AG04449 (cell line): ENCODE data around the gene PLD1.
"Not testable (repeated sequence)": the region's sequence is repeated elsewhere in the genome, so short reads cannot be mapped to it uniquely, and the experiment has no call there.

Experiments used
- CTCF ChIA-PET: fragments of 350-600 bp; formaldehyde crosslinking; extraction: SDS; loops from one replicate; lab custom pipeline; 2021; ENCODE audit warnings: antibody characterized with exemption; lab: Yijun Ruan, JAX
- POLR2A ChIA-PET: fragments of 400-600, 350-600 bp; formaldehyde crosslinking; extraction: SDS; loops from one replicate; lab custom pipeline; 2020; ENCODE audit warnings: antibody characterized with exemption, inconsistent platforms; lab: Yijun Ruan, JAX
- DNase-seq: peaks from one replicate; pipeline ENCODE4 v3.0.0-alpha.2; 2010; ENCODE audit warnings: low read depth, low spot score
- H3K4me3 ChIP-seq: 2 replicates; pipeline ENCODE4 v1.5.1; 2011; ENCODE audit warnings: low read depth, mild to moderate bottlenecking, control low read depth, low read length
- TF ChIP-seq, protein P1 (sequence below): IDR thresholded peaks from one replicate; pipeline ENCODE4 v1.5.1; 2011; ENCODE audit warnings: mild to moderate bottlenecking, moderate library complexity, low read length, control low read depth, inconsistent platforms; ENCODE audit not compliant: insufficient read depth; ENCODE audit errors: missing control alignments

The PLD1 gene

DNA sequence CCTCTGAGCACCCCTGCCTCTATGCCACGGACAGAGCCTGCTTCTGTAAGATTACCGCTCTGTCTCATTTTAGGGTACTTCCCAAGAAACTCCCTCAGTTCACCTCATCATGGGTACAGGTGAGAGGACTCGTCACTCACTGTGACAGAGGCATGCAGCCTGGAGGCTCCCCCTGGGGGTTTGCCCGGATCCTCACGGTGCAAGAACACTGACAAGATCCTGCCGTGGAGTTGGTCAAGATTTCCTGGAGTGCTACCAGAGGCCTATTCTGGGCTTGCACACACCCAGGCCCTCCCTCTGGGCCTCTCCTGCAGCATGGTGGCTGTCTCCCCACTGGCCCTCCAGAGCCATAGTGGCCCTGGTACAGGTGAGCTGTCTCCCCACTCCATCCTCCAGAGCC is 247.0 kb downstream of the PLD1 start:
- POLR2A ChIA-PET, result interaction anchor here (0.6 kb wide), 1 partner anchor 116 kb away, joined by 3 read pairs; no protein-coding TSS in a partner anchor
- DNase-seq, result no peak
- CTCF ChIA-PET, result interaction anchor here (1.2 to 5.2 kb wide), 4 partner anchors 375 to 601 kb away, joined by 3 to 111 read pairs (median 69); no protein-coding TSS in a partner anchor
- no peak overlapping the region for H3K4me3 ChIP-seq
- TF ChIP-seq, protein P1, sequence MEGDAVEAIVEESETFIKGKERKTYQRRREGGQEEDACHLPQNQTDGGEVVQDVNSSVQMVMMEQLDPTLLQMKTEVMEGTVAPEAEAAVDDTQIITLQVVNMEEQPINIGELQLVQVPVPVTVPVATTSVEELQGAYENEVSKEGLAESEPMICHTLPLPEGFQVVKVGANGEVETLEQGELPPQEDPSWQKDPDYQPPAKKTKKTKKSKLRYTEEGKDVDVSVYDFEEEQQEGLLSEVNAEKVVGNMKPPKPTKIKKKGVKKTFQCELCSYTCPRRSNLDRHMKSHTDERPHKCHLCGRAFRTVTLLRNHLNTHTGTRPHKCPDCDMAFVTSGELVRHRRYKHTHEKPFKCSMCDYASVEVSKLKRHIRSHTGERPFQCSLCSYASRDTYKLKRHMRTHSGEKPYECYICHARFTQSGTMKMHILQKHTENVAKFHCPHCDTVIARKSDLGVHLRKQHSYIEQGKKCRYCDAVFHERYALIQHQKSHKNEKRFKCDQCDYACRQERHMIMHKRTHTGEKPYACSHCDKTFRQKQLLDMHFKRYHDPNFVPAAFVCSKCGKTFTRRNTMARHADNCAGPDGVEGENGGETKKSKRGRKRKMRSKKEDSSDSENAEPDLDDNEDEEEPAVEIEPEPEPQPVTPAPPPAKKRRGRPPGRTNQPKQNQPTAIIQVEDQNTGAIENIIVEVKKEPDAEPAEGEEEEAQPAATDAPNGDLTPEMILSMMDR, result no peak

DNA sequence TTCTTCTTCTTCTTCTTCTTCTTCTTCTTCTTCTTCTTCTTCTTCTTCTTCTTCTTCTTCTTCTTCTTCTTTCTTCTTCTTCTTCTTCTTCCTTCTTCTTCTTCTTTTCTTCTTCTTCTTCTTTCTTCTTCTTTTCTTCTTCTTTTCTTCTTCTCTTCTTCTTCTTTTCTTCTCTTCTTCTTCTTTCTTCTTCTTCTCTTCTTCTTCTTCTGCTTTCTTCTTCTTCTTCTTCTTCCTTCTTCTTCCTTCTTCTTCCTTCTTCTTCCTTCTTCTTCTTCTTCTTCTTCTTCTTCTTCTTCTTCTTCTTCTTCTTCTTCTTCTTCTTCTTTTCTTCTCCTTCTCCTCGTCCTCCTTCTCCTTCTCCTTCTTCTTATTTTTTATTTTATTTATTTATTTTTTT is 247.8 kb downstream of the PLD1 start:
- H3K4me3 ChIP-seq, POLR2A ChIA-PET, DNase-seq: not testable (repeated sequence)
- CTCF ChIA-PET, result interaction anchor here (1.2 to 5.2 kb wide), 3 partner anchors 210 to 395 kb away, joined by 3 to 92 read pairs (median 3); no protein-coding TSS in a partner anchor

DNA sequence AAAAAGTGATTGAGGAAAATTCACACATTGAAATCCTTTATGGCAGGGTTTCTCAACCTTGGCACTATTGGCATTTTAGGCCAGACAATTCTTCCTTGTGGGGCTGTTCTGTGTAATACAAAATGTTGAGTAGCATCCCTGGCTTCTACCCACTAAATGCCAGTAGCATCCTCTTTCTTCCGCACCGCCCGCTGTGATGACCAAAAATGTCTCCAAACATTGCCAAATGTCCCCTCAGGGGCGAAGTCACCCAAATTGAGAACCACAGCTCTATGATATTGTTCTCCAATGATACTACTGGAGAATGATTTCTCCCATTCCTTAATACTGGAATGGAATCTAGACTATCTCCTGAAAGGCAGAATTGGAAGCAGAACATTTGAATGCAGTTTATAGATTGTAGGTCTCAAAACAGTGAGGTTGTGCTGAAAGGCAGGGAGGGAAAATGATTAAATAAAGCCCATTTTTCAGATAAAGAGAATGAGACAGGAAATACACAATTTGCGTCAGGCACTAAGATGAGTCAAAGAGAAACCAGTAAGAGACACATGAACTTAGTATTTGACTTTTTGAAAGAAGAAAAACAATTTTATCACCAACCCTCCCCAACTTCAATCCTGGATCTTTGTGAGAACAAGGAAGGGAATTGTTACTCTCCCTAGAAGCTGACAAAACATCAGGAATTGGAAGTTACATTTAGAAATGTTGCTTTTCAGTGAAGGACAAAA is 248.5 kb downstream of the PLD1 start:
- no peak overlapping the region for H3K4me3 ChIP-seq
- DNase-seq, result no peak
- TF ChIP-seq, protein P1, result no peak
- POLR2A ChIA-PET, result no interaction called here
- CTCF ChIA-PET, result interaction anchor here (1.2 to 1.4 kb wide), 2 partner anchors 11 to 211 kb away, joined by 3 to 5 read pairs; no protein-coding TSS in a partner anchor

DNA sequence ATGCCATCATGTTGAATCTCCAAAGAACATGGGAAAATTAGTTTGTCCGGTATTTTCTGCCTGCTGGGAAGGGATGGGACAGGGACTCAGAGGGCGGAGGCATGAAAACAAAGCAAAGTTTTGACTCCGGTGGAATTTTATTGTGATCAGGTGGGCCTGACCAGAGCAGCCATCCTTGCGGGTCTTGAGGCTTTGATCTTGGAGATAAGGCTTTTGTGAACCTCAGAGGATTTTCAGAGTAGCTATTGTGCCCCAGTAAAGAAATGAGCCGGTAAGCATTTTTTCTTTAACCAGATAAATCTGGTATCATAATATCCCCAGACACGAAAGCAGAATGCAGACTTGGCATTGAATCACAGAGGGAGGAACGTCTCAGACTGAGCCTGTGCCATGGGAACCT is 250.7 kb downstream of the PLD1 start:
- no peak for DNase-seq
- TF ChIP-seq, protein P1, result no peak
- ChIA-PET CTCF (no interaction called here), POLR2A (no interaction called here)
- H3K4me3 ChIP-seq, result no peak overlapping the region

DNA sequence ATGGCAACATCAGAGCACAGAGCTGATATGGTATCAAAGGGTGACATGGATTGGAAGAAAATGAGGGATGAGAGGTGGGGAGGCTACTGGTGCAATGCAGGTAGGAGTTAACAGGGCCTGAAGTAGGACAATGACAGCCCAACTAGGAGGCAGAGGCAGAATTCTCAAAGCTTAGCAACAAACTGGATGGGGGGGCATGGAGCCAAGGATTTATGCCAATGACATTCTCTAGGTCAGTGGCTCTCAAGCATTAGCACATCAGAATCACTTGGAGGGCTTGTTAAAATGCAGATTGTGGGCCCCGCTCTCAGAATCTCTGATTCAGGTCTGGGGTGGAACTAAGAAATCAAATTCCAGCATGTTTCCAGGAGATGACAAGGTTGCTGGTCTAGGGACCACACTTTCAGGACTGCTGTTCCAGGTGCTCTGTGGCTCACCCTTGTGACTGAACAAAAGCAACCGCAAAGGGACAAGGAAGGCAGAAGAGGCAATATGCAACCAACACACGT is 252.0 kb downstream of the PLD1 start:
- no peak overlapping the region for H3K4me3 ChIP-seq
- DNase-seq, result no peak
- TF ChIP-seq, protein P1, result no peak
- CTCF ChIA-PET, result interaction anchor here (1.4 kb wide), 1 partner anchor 8 kb away, joined by 9 read pairs; no protein-coding TSS in a partner anchor
- POLR2A ChIA-PET, result no interaction called here

DNA sequence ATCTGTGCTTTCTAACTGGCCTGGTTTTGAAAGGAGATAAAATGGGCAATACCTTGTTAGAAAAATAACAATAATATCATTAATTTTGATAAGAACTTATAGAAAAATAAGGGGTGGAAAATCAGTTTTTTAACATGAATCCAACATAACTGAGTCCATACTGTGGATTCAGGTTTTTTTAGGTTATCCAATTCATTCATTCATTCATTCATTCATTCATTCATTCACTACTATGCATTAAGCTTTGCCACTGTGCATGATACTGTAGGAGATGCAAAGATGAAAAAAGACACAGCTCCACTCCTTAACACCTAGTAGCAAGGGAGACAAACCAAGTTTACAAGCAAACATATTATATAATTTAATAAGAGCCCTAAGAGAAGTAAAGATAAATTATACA is 253.1 kb downstream of the PLD1 start:
- CTCF ChIA-PET, result interaction anchor here (1.4 kb wide), 1 partner anchor 9 kb away, joined by 9 read pairs; no protein-coding TSS in a partner anchor

More for the DNA sequence above, 253.1 kb downstream of the PLD1 start:
- no peak for DNase-seq
- H3K4me3 ChIP-seq, result no peak overlapping the region
- TF ChIP-seq, protein P1, result no peak
- POLR2A ChIA-PET, result no interaction called here
